ENCODE measurements around the gene P3H4.
A peak's percentile ranks its signal among the peaks of the same experiment; 100 is the strongest.
"Not testable (repeated sequence)": the region's sequence is repeated elsewhere in the genome, so short reads cannot be mapped to it uniquely, and the experiment has no call there.

Gene P3H4

GRCh38 chr17:41794540-41794975, 17.2 kb downstream of the P3H4 start:
- DNase-seq (ENCODE audit: low spot score): no peak

GRCh38 chr17:41793784-41794539, 17.8 kb downstream of the P3H4 start:
- no peak for DNase-seq (ENCODE audit: low spot score)

GRCh38 chr17:41792845-41793783, 18.6 kb downstream of the P3H4 start:
- no peak for DNase-seq (ENCODE audit: low spot score)

GRCh38 chr17:41787021-41787418, 24.7 kb downstream of the P3H4 start:
- DNase-seq (ENCODE audit: low spot score): no peak

GRCh38 chr17:41786227-41787020, 25.3 kb downstream of the P3H4 start, which contains the start of gene JUP:
TSS of gene JUP (minus strand) at chr17:41786711. CDS start at chr17:41771854, 14,857 bp downstream.
- peak; percentile 100 for DNase-seq (ENCODE audit: low spot score)

- no peak for DNase-seq (ENCODE audit: low spot score)
These were observed 25.9 kb downstream of the P3H4 start for GRCh38 chr17:41785859-41786226.

- DNase-seq (ENCODE audit: low spot score): no peak
These were observed 26.5 kb downstream of the P3H4 start for GRCh38 chr17:41785091-41785858.

GRCh38 chr17:41784207-41784744, 27.5 kb downstream of the P3H4 start:
- DNase-seq (ENCODE audit: low spot score): no peak

- no peak for DNase-seq (ENCODE audit: low spot score)
These were observed 29.6 kb downstream of the P3H4 start for GRCh38 chr17:41782142-41782541.

- DNase-seq (ENCODE audit: low spot score): no peak
These were observed 30.2 kb downstream of the P3H4 start for GRCh38 chr17:41781404-41782110.

GRCh38 chr17:41779954-41780353, 31.8 kb downstream of the P3H4 start:
- no peak for DNase-seq (ENCODE audit: low spot score)

- peak; percentile 53 for DNase-seq (ENCODE audit: low spot score)
These were observed 34.1 kb downstream of the P3H4 start for GRCh38 chr17:41777574-41778188.

GRCh38 chr17:41777157-41777573, 34.6 kb downstream of the P3H4 start:
- DNase-seq (ENCODE audit: low spot score): no peak

GRCh38 chr17:41776262-41776900, 35.4 kb downstream of the P3H4 start:
- not testable (repeated sequence) for DNase-seq (ENCODE audit: low spot score)

- peak; percentile 82 for DNase-seq (ENCODE audit: low spot score)
These were observed 36.1 kb downstream of the P3H4 start for GRCh38 chr17:41775394-41776226.

- no peak for DNase-seq (ENCODE audit: low spot score)
These were observed 38.0 kb downstream of the P3H4 start for GRCh38 chr17:41773731-41774193.

- DNase-seq (ENCODE audit: low spot score): no peak
These were observed 38.6 kb downstream of the P3H4 start for GRCh38 chr17:41773190-41773588.

GRCh38 chr17:41772586-41773189, 39.1 kb downstream of the P3H4 start:
- DNase-seq (ENCODE audit: low spot score): no peak

Data from Ammon's horn (tissue), 1 donor.